Tibial nerve (tissue), 4 donors: ENCODE results near the gene CCDC106. TPM values are rescaled to one million over a fixed set of nuclear protein-coding genes. Genes with fewer than 3 reads are reported as not detected.

Source experiments
- DNase-seq, 2 donors: peaks; one replicate each; pipeline ENCODE4 v3.0.0-alpha.2; 2019; ENCODE audit warnings: low spot score in 2 of 2
- H3K27ac ChIP-seq, 4 donors: fragments of 200-600 bp; sonication (generic) in 3 of 4; one replicate each; pipeline ENCODE4 v1.5.1; 2017 to 2019; ENCODE audit warnings: mild to moderate bottlenecking in 1 of 4
- H3K27me3 ChIP-seq, 2 donors: fragments of 200-600 bp; sonication (generic) in 1 of 2; one replicate each; pipeline versions ENCODE4 v1.5.1 to v1.6.0; 2017 to 2019
- H3K36me3 ChIP-seq, 3 donors: fragments of 200-600 bp; sonication (generic); one replicate each; pipeline ENCODE4 v1.5.1; 2018 to 2019
- H3K4me1 ChIP-seq, 4 donors: fragments of 200-600 bp; sonication (generic) in 3 of 4; one replicate each; pipeline ENCODE4 v1.5.1; 2017 to 2019
- H3K4me3 ChIP-seq, 4 donors: fragments of 200-600 bp; sonication (generic) in 3 of 4; one replicate each; pipeline ENCODE4 v1.5.1; 2017 to 2019; ENCODE audit warnings: mild to moderate bottlenecking in 1 of 4, moderate library complexity in 1 of 4
- H3K9me3 ChIP-seq, 4 donors: fragments of 200-600 bp; sonication (generic) in 3 of 4; one replicate each; pipeline ENCODE4 v1.5.1; 2017 to 2019
- CTCF ChIP-seq, 5 experiments: fragments of 200-600 bp in 3 of 5; fragments of 450-650 bp in 2 of 5; sonication (generic) in 3 of 5; IDR thresholded peaks; one replicate each; pipeline ENCODE4 v1.5.1; 2016 to 2019; ENCODE audit warnings: antibody characterized with exemption in 5 of 5, mild to moderate bottlenecking in 3 of 5, moderate library complexity in 2 of 5
- EP300 ChIP-seq, 2 donors: sonication (generic); formaldehyde crosslinking; IDR thresholded peaks; one replicate each; pipeline ENCODE4 v1.6.1; 2017; ENCODE audit warnings: antibody characterized with exemption in 2 of 2, mild to moderate bottlenecking in 1 of 2
- POLR2A ChIP-seq, 2 donors: fragments of 450-650 bp; IDR thresholded peaks; one replicate each; pipeline ENCODE4 v1.6.1; 2017; ENCODE audit warnings: antibody characterized with exemption in 2 of 2, mild to moderate bottlenecking in 2 of 2, moderate library complexity in 2 of 2
- WGBS, 2 donors: methylation state at CpG; one replicate each; pipeline ENCODE4 v1.1.5; 2018; 5-methylcytosine and 5-hydroxymethylcytosine counted together
- total RNA-seq, 4 donors: library from RNA; depleted of rRNA; stranded (reverse); fragments of >200 nt; gene quantifications; one replicate each; pipeline ENCODE4 v1.1.0, GENCODE V29; 2016

Gene CCDC106
- total RNA-seq, 4 donors from 2014 or later: 14.5 to 39.6 (median 16.1) TPM

GRCh38 chr19:55635334-55635717 is 12.7 kb upstream of the CCDC106 start:
- no peak for TF ChIP-seq POLR2A (IDR thresholded peaks at IDR 0.05)
- TF ChIP-seq EP300 (IDR thresholded peaks at IDR 0.05): no peak
- TF ChIP-seq CTCF (IDR thresholded peaks at IDR 0.05): no peak
- Histone ChIP-seq H3K27me3 (no peaks in the 10 kb centered on the region), H3K4me3 (peak overlapping the region; percentile 96 to 100 (median 99)), H3K9me3 (no peaks in the 10 kb centered on the region), H3K36me3 (peaks cover 0 to 5% (median 0%) of the 10 kb centered on the region in 3 donors), H3K27ac (peak overlapping the region; percentile 98 to 100 (median 100)), H3K4me1 (peaks cover 0 to 71% (median 33%) of the 10 kb centered on the region in 4 donors)
- no peak for DNase-seq
- WGBS, 2 donors: 4 to 7% methylated on average over 9 of the region's 9 CpGs

GRCh38 chr19:55635856-55636440 is 12.1 kb upstream of the CCDC106 start:
- WGBS, 2 donors: 56 to 60% methylated on average over 7 of the region's 7 CpGs
- TF ChIP-seq EP300 (IDR thresholded peaks at IDR 0.05): no peak
- TF ChIP-seq CTCF (IDR thresholded peaks at IDR 0.05): no peak
- no peak for TF ChIP-seq POLR2A (IDR thresholded peaks at IDR 0.05)
- H3K4me3 ChIP-seq: peak overlapping the region; percentile 96 to 100 (median 99)
- H3K27ac ChIP-seq: peak overlapping the region; percentile 98 to 100 (median 100)
- DNase-seq: no peak
- peaks cover 0 to 75% (median 35%) of the 10 kb centered on the region in 4 donors for H3K4me1 ChIP-seq
- H3K9me3 ChIP-seq: no peaks in the 10 kb centered on the region
- H3K36me3 ChIP-seq: peaks cover 0 to 5% (median 0%) of the 10 kb centered on the region in 3 donors
- H3K27me3 ChIP-seq: no peaks in the 10 kb centered on the region

- WGBS, 2 donors: 86 to 89% methylated on average over 4 of the region's 4 CpGs
- H3K27ac ChIP-seq: no peak overlapping the region
- H3K4me1 ChIP-seq: peaks cover 0 to 78% (median 35%) of the 10 kb centered on the region in 4 donors
- H3K4me3 ChIP-seq: peak overlapping the region in 1 of 4 donors; percentile 5
- DNase-seq: no peak
- no peaks in the 10 kb centered on the region for H3K27me3 ChIP-seq
- H3K36me3 ChIP-seq: peaks cover 0 to 5% (median 0%) of the 10 kb centered on the region in 3 donors
- H3K9me3 ChIP-seq: no peaks in the 10 kb centered on the region
- no peak for TF ChIP-seq POLR2A (IDR thresholded peaks at IDR 0.05)
- no peak for TF ChIP-seq EP300 (IDR thresholded peaks at IDR 0.05)
- TF ChIP-seq CTCF (IDR thresholded peaks at IDR 0.05): no peak
Observed at GRCh38 chr19:55636723-55637122, 11.3 kb upstream of the CCDC106 start.

GRCh38 chr19:55637534-55637933 is 10.5 kb upstream of the CCDC106 start:
- H3K27ac ChIP-seq: no peak overlapping the region
- H3K9me3 ChIP-seq: no peaks in the 10 kb centered on the region
- TF ChIP-seq EP300 (IDR thresholded peaks at IDR 0.05) (no peak), POLR2A (IDR thresholded peaks at IDR 0.05) (no peak), CTCF (IDR thresholded peaks at IDR 0.05) (no peak)
- peaks cover 0 to 5% (median 0%) of the 10 kb centered on the region in 3 donors for H3K36me3 ChIP-seq
- peaks cover 0 to 79% (median 41%) of the 10 kb centered on the region in 4 donors for H3K4me1 ChIP-seq
- no peak overlapping the region for H3K4me3 ChIP-seq
- no peaks in the 10 kb centered on the region for H3K27me3 ChIP-seq
- DNase-seq: no peak
- WGBS, 2 donors: 68 to 71% methylated on average over 11 of the region's 11 CpGs

- WGBS, 2 donors: 74 to 80% methylated on average over 6 of the region's 6 CpGs
- TF ChIP-seq CTCF (IDR thresholded peaks at IDR 0.05) (peak in 2 of 5 experiments; percentile 20 to 29), POLR2A (IDR thresholded peaks at IDR 0.05) (no peak)
- Histone ChIP-seq H3K27ac (peak overlapping the region in 1 of 4 donors; percentile 98), H3K9me3 (no peaks in the 10 kb centered on the region), H3K4me3 (no peak overlapping the region), H3K4me1 (peaks cover 0 to 84% (median 48%) of the 10 kb centered on the region in 4 donors), H3K27me3 (no peaks in the 10 kb centered on the region), H3K36me3 (peaks cover 0 to 5% (median 0%) of the 10 kb centered on the region in 3 donors)
- no peak for DNase-seq
Observed at GRCh38 chr19:55638864-55639359, 9.1 kb upstream of the CCDC106 start.
